Measurements from ENCODE around the gene IRF5.
"Not testable (repeated sequence)": the region's sequence is repeated elsewhere in the genome, so short reads cannot be mapped to it uniquely, and the experiment has no call there.

The IRF5 gene

DNA sequence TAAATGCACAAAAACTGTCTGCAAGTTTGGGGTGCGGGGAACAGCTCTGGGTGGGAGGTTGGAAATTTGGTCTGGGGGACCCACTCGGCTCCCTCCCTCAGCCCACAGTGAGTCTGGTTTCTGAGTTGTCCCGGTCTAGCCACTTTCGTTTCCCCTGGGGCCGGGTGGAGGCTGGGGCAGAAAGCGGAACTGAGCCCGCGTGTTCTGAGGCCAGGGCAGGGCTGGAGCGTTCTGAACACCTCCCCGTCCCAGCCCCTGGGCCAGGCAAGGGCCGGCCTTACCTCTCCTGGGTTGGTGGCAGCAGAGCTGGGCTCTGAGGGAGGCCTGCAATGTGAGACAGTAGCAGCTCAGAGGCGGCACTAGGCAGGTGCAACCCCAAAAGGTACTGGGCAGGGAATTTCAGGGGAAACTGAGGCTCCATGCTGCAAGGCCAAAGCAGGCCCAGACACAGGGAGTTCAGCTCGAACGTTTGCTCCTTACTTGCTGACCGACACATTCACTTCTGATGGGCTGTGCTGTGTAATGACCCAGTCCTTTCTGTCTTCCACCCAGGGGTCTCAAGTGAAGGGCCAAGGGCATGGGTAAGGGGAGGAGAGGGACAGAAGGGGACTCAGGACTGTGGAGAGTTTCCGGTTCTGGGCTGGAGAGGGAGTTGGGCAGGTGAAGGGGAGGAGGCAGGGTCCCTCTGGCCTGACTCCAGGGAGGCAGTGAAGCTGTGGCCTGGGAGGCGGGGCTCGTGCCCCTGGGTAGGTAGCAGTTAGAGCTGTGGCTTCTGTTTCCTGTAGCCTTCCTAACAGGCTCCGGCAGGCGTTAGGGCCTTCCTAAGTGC is 3.0 kb downstream of the IRF5 start:
- DNase-seq, result no peak

GRCh38 chr7:128941323-128941890 is 3.7 kb downstream of the IRF5 start:
- DNase-seq, result no peak

- no peak for DNase-seq
These were observed 4.3 kb downstream of the IRF5 start for GRCh38 chr7:128941946-128942526.

DNA sequence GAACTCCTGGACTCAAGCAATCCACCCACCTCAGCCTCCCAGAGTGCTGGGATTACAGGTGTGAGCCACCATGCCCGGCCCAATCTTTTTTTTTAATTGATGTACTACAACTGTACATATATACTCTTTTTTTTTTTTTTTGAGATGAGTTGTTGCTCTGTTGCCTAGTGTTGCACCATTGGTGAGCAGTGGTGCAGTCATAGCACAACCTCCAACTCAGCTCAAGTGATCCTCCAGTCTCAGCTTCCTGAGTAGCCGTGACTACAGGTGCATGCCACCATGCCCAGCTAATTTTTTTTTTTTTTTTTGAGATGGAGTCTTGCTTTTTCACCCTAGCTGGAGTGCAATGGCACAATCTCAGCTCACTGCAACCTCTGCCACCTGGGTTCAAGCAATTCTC is 5.5 kb downstream of the IRF5 start:
- not testable (repeated sequence) for DNase-seq

DNA sequence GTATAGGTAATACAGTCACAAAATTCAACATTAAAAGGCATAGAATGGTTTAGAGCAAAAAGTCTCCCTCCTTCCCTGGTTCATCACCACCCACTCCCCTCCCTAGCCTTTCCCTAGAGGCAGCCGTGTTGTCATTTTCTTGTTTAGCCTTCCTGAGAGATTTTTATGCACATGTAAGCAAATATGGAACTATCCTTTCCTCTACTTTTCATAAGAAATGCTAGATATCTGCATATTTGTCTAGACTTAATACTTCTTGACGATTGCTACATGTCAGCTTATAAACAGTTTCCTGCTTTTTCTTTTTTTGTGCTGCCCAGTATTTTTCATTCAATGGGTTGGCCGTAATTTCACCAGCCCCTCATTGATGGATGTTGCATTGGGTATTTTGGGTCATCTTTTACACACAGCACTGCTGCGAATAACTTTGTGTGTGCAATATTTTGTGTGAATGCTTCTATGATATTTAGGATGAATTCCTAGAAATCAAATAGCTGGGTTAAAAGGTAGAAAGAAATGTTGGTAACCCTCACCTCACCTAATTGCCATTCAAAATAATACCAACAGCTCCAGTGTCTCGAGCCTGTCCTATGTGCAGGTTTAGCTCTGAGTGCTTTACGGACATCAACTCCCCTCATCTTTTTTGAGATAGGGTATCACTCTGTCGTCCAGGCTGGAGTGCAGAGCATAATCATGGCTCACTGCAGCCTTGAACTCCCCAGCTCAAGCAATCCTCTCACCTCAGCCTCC is 6.9 kb downstream of the IRF5 start:
- no peak for DNase-seq

DNA sequence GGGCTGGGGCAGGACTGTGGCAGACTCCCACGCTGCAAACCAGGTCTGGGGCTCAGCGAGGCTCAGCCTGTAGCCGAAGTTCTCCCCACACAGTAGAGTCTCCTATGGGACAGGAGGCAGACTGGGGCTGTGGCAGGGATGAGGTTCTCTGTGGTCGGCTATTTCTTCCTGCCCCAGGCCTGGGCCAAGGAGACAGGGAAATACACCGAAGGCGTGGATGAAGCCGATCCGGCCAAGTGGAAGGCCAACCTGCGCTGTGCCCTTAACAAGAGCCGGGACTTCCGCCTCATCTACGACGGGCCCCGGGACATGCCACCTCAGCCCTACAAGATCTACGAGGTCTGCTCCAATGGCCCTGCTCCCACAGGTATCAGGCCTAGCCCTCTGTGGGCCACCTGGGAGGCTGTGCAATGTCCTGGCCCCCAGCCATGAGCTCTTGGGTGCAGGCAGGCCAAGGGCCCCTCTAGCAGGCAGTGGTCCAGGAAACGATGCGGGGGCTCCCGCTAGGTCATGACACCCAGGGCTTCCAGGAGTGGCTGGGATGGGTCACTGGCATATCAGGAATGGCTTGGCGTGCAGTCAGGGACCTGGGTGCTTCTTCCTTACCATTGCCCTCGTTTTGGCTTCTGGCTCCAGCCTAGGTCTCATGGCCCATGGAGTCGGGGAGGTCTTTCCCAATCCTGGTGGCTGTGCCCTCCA is 8.1 kb downstream of the IRF5 start:
- DNase-seq, result no peak

GRCh38 chr7:128946936-128947830 is 9.5 kb downstream of the IRF5 start:
- no peak for DNase-seq

DNA sequence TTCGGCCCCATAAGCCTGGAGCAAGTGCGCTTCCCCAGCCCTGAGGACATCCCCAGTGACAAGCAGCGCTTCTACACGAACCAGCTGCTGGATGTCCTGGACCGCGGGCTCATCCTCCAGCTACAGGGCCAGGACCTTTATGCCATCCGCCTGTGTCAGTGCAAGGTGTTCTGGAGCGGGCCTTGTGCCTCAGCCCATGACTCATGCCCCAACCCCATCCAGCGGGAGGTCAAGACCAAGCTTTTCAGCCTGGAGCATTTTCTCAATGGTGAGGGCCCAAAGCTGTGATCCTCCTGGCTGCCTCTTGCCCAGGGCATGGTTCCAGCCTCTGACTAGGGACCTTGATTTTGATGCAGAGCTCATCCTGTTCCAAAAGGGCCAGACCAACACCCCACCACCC is 10.1 kb downstream of the IRF5 start:
- no peak for DNase-seq

DNA sequence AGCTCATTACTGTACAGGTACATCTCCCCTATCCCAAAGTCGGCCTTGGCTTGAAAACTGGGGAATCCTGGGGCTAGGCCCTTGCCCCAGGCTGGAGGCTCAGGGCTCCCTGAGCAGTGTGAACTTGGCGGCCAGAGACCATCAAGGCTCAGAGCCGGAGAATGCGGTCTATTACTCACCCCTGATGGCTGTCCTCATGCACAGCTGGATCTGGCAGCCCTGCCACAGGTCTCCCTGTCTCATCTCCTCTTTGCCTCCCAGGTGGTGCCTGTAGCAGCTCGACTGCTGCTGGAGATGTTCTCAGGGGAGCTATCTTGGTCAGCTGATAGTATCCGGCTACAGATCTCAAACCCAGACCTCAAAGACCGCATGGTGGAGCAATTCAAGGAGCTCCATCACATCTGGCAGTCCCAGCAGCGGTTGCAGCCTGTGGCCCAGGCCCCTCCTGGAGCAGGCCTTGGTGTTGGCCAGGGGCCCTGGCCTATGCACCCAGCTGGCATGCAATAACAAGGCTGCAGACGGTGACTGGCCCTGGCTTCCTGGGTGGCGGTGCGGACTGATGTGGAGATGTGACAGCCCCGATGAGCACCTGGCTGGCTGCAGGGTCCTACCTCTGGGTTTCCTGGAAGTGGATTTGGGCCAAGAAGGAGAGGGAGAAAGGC is 10.7 kb downstream of the IRF5 start:
- DNase-seq, result no peak

GRCh38 chr7:128948976-128949760 is 11.4 kb downstream of the IRF5 start:
- no peak for DNase-seq

GRCh38 chr7:128951296-128951695 is 13.6 kb downstream of the IRF5 start:
- DNase-seq, result no peak

DNA sequence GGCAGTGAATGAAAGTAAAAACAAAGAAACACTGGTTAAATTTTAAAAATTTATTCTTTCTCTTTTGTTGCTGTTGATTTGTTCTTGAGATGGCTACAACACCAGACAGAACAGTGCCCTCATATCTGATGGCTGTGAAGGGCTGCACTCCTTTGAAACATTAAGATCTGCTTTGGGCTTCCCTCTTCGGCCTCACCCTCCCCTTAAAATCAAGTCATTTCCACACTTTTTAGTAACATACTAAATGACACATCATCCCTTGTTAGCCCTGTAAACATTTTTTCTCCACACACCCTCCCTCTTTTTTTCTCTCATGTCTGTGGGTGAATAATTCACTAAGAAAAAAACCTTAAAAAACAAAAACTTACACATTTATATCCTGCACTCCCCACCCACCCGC is 16.4 kb downstream of the IRF5 start:
- DNase-seq, result no peak

DNA sequence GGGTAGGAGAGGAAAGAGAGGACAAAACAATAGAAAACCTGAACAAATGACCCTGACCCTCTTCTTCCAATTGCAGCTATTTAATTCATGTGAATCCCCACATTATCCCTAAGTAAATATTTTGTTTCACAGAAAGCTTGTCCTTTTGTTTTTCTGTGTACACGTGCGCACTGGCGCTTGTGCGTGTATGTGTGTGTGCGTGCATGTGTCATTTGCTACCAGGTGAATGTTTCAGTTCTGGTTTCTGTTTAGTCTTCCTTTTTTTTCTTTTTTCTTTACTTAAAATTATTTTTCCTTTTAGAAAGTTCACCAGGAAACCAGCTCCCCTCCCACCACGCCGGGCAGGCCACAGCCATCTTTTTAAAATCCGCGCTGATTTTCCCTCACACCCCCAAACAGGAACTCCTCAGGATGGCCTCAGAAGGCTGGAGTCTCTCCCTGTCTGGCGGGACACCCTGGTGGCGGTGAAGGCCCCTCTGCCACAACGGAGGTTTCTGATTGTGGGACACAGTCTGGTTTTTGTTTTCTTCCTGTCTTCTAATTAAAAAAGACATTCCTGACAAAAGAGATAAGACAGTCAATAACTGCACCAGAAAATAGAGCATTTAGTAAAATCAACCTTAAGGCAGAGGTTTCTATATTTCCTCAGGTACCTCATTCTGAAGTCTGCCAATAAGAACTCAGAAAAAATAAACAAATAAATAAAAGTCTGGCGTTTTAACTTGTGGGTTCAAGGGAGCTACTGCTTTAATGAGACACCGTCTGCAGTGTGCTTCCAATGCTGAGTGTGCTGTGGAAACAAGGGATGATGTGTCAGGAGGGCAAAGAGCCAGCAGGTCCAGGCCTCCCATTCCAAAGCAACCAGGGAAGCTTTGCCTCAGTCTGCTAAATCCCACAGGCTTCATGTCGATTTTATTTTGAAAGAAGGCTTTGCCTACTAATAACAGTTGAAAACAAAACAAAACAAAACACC is 17.4 kb downstream of the IRF5 start:
- no peak for DNase-seq

DNA sequence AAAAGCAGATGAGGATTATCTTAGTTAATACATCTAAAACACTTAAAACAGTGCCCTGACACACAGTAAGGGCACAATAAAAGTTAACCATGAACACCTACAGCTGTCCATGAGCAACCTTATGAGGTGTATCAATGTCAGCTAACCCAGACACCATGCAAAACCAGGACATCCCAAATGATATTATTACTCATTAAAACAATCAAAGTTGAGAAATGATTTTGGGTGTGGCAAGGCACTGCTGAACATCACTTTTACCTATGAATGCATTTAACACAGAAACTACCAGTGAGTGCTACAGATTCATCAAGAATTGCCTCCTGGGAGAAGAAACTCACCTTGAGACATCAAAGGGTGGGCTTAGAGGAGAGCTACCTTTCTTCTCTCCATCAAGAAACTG is 18.3 kb downstream of the IRF5 start:
- no peak for DNase-seq

GRCh38 chr7:128959296-128959695 is 21.6 kb downstream of the IRF5 start:
- no peak for DNase-seq

DNA sequence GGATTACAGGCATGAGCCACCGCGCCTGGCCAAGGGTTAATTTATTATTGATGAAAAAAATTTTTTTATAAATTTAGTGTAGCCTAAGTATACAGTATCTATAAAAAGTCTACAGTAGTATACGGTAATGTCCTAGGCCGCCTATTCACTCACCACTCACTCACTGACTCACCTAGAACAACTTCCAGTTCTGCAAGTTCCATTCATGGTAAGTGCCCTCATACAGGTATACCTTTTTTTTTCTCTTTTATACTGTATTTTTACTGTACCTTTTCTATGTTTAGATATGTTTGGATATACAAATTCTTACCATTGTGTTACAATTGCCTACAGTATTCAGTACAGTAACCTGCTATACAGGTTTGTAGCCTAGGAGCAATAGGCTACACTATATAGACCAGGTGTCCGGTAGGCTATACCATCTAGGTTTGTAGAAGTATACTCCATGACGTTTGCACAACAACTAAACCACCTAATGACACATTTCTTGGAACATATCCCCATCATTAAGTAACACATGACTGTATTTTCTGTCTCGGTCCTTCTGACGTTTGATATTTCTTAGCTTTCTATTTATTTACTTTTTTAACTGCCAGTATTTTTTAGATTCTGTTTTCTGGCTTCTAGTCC is 23.4 kb downstream of the IRF5 start:
- no peak for DNase-seq

DNA sequence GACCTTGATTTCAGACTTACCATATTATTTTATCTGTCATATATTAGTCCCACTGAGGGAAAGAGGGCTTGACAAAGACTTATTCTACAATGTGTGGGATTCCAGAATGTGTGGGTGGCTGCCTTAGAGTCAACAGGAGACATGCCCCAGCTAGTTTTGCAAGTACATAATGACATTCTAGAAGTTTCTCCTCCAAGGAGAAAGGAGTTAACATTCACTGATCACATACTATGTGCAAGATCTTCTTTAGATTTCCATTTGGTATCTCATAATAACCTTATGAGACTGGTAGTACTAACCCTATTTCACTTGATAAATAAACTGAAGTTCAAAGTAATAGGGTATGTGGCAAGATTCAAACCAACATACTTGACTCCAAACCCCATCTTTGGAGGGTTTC is 25.2 kb downstream of the IRF5 start:
- DNase-seq, result no peak

GRCh38 chr7:128963327-128963757 is 25.6 kb downstream of the IRF5 start:
- no peak for DNase-seq

DNA sequence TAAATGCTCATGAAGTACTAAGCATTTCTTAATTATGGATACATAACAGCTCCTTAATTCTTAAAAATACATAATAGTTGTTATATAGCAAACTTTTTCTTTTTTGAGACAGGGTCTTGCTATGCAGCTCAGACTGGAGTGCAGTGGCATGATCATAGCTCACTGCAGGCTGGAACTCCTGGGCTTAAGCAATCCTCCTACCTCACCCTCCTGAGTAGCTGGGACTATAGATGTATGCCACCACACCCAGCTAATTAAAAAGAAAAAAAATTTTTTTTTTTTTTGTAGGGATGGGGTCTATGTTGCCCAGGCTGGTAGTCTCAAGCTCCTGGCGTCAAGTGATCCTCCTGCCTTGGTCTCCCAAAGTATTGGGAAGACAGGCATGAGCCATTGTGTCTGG is 30.9 kb downstream of the IRF5 start:
- no peak for DNase-seq
